HG02588 (cell line): ENCODE data around the gene MC5R.
"Not testable (repeated sequence)": the region's sequence is repeated elsewhere in the genome, so short reads cannot be mapped to it uniquely, and the experiment has no call there.

ENCODE experiments used
- ATAC-seq: cut with Tn5 transposase; IDR thresholded peaks from one replicate; pipeline ENCODE4 v1.9.1; 2021; ENCODE audit warnings: mild to moderate bottlenecking, moderate library complexity; ENCODE audit not compliant: unreplicated experiment

MC5R gene

GRCh38 chr18:13836559-13836958, 12.6 kb downstream of the MC5R start:
- ATAC-seq: no peak

- no peak for ATAC-seq
Observed at GRCh38 chr18:13849791-13850190, 25.8 kb downstream of the MC5R start.

- ATAC-seq: not testable (repeated sequence)
Observed at GRCh38 chr18:13862898-13863297, 38.9 kb downstream of the MC5R start.

GRCh38 chr18:13868501-13869271, 44.7 kb downstream of the MC5R start:
- ATAC-seq: no peak

- ATAC-seq: no peak
Observed at GRCh38 chr18:13871701-13872100, 47.8 kb downstream of the MC5R start.

GRCh38 chr18:13872373-13872772, 48.4 kb downstream of the MC5R start:
- ATAC-seq: no peak

- ATAC-seq: no peak
Observed at GRCh38 chr18:13872932-13873331, 49.0 kb downstream of the MC5R start.

GRCh38 chr18:13874558-13874957, 50.6 kb downstream of the MC5R start:
- ATAC-seq: no peak
